GM10248 (cell line): Measurements from ENCODE around the gene ATP2B1.

ENCODE experiments used
- CTCF ChIA-PET: fragments of 300-600 bp; sonication (Branson Sonifier 250); formaldehyde crosslinking; extraction: SDS; loops from one replicate; lab custom pipeline; 2021; ENCODE audit warnings: antibody characterized with exemption; lab: Yijun Ruan, JAX
- POLR2A ChIA-PET: fragments of 350-650 bp; sonication (Branson Sonifier 250); formaldehyde crosslinking; extraction: SDS; loops from one replicate; lab custom pipeline; 2020; ENCODE audit warnings: antibody characterized with exemption; lab: Yijun Ruan, JAX
- DNase-seq: peaks from one replicate; pipeline ENCODE4 v3.0.0; 2012; ENCODE audit errors: extremely low spot score
- CTCF ChIP-seq: IDR thresholded peaks from 2 replicates; pipeline ENCODE4 v1.5.1; 2012; ENCODE audit warnings: mild to moderate bottlenecking, low read depth; ENCODE audit errors: extremely low read depth, missing control alignments, control extremely low read depth

ATP2B1 gene

DNA sequence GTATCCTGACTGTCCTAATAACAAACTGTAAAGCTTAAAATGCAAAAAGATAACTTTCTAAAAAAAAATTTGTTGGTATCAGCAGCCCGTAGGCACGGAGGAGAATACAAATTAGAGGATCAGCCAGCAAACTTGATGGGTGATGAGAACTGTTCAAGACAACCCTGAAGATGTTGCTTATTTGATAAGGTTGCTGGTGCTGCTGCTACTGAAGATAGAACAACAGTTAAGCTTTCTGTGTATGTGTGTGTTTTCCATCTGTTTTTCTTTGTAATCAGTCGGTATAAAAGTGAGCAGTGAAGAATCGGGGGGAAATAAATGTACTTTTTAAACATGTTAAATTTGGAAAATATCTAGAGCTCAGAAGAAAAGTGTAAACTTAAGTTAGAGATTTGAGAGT, 115.4 kb downstream of the ATP2B1 start:
- ChIA-PET POLR2A (no interaction called here), CTCF (interaction anchor here (0.9 to 2.2 kb wide), 2 partner anchors 11 to 23 kb away, joined by 3 to 5 read pairs; no protein-coding TSS in a partner anchor)
- no peak for DNase-seq
- no peak for TF ChIP-seq CTCF

GRCh38 chr12:89589753-89590152, 118.9 kb downstream of the ATP2B1 start:
- no peak for DNase-seq
- TF ChIP-seq CTCF: no peak
- CTCF ChIA-PET: interaction anchor here (2.0 kb wide), 1 partner anchor 8 kb away, joined by 6 read pairs; no protein-coding TSS in a partner anchor
- POLR2A ChIA-PET: no interaction called here

DNA sequence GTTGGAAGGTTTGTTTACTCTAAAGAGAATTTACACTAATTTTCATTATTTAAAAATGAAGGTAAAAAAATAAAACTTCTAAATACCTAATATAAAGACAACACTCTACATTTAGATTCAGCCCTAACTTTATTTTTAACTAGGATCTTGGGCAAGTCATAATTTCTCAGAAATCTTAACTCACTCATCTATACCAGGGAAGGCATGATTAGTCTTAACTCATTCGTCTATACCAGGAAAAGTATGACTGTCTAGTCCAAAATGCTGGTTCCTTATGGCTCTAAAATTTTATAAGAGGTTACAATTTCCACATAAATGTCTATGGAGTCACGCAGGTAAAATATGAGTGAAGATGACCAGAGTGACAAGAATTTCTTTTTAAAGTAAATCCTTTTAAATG, 130.1 kb downstream of the ATP2B1 start:
- POLR2A ChIA-PET: no interaction called here
- no peak for TF ChIP-seq CTCF
- DNase-seq: no peak
- CTCF ChIA-PET: no interaction called here

GRCh38 chr12:89576572-89577220, 131.9 kb downstream of the ATP2B1 start:
- POLR2A ChIA-PET: no interaction called here
- CTCF ChIA-PET: interaction anchor here (1.1 to 1.3 kb wide), 2 partner anchors 12 to 15 kb away, joined by 4 read pairs; no protein-coding TSS in a partner anchor
- DNase-seq: no peak
- no peak for TF ChIP-seq CTCF

- no peak for TF ChIP-seq CTCF
- ChIA-PET CTCF (no interaction called here), POLR2A (no interaction called here)
- no peak for DNase-seq
These were observed 133.3 kb downstream of the ATP2B1 start for GRCh38 chr12:89575374-89575773.

DNA sequence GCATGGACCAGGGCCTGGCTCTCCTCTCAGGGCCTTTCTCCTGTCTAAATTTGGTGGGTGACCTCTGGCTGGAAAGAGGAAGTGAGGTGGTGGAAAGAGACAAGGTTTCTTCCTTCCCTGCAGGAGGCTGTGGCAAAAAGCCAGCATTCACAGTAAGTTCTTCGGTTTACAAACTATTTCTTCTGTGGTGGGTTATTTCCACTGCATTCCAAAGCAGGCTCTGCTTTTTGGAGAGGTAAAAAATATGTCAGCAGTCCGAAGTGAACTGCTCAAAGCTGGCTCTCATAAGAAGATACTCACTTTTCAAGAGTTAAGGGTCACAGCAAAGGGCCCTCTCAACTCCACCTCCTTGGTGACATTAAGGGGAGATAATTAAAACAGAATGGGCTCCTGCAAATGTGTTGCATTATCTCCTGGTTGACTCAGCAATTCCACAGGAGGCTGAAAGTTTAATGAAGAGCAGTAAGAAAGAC, 133.9 kb downstream of the ATP2B1 start:
- no peak for TF ChIP-seq CTCF
- CTCF ChIA-PET: interaction anchor here (2.0 kb wide), 1 partner anchor 30 kb away, joined by 6 read pairs; no protein-coding TSS in a partner anchor
- POLR2A ChIA-PET: no interaction called here
- DNase-seq: no peak
